ENCODE data around the gene SLC35F3.

GRCh38 chr1:234368320-234369032 is 464.0 kb downstream of the SLC35F3 start:
- TF ChIP-seq CTCF (IDR thresholded peaks at IDR 0.05; ENCODE audit: poor library complexity, severe bottlenecking) (no peak), REST (IDR thresholded peaks at IDR 0.05; ENCODE audit: borderline replicate concordance) (no peak), EZH2 (IDR thresholded peaks at IDR 0.05; ENCODE audit: borderline replicate concordance, insufficient read depth, low read length, poor library complexity, severe bottlenecking) (no peak), EP300 (conservative IDR thresholded peaks at IDR 0.05; ENCODE audit: poor library complexity, severe bottlenecking) (no peak), SMC3 (conservative IDR thresholded peaks at IDR 0.05; ENCODE audit: poor library complexity) (no peak), POLR2AphosphoS5 (IDR thresholded peaks at IDR 0.05) (no peak)
